ENCODE results near the gene RNF13. TPM values are rescaled to one million over a fixed set of nuclear protein-coding genes. Genes with fewer than 3 reads are reported as not detected.

RNF13 gene, protein sequence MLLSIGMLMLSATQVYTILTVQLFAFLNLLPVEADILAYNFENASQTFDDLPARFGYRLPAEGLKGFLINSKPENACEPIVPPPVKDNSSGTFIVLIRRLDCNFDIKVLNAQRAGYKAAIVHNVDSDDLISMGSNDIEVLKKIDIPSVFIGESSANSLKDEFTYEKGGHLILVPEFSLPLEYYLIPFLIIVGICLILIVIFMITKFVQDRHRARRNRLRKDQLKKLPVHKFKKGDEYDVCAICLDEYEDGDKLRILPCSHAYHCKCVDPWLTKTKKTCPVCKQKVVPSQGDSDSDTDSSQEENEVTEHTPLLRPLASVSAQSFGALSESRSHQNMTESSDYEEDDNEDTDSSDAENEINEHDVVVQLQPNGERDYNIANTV
- total RNA-seq, result 50.4 and 57.6 TPM in 2 replicates

DNA sequence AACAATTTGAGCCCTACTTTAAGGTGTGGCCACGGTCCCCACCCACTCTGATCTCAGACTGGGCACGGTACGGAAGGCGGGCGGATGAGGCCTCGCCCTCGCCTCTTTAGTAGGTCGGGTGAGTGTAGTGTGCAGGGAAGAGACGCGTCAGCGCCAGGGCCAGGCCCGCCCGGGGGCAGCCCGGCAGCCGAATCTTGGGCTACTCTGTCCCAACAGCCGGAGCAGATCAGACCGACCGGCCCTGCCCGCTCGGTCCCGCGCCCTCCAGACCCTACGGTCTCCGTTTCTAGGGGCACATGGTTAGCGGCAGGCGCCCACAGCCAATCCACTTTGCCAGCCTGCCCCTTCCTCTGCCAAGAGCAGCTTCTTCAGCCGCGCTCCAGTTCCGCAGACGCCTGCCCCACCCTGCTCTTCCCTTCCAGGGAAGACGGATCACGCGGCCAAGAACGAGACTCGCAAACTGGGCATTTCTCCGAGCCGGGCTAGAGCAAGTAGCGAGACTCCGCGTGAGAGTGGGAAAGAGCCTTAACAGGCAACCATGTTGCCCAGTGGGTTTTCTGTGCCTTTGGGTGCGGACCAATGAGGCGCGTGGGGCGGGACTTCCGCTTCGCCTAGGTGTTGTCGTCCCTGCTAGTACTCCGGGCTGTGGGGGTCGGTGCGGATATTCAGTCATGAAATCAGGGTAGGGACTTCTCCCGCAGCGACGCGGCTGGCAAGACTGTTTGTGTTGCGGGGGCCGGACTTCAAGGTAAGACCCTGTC is at the start of gene RNF13:
Gene RNF13 (plus strand): TSS at position 610 of the 761 bp plus-strand sequence. CDS start 32,812 bp downstream, outside the sequence.

DNA sequence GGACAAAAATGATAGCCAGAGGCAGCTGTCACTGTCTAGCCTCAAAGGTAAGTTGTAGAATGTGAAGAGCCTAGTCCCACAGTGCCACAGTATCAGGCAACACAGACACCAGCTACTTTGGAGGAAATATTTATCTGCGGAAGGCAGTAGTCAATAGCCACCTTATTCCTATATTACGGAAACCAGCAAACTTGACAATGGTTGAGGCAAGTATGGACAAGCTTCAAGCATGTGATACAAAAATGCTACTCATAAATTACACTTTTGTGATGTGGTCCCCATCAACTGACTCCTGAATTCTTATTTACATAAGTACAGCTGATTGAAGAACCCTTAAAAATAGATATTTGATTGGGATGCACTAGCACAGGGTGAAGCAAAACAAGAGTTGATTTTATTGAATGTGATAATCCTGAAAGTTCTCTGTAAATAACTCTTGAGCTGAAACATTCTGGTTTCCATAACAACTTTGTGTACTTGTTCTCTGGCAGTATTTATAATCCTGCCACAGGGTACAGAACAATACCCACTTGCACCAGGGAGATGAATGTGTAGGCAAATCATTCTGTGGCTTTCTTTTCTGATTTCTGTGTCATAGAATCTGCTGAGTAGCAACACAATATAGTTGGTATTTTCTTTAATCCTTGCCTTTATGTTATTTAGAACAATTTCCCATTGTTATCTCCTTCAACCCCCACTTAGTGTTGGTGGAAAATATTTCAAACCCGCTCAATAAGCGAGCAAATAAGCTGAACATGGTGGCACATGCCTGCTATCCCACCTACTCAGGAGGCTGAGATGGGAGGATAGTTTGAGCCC is 20.4 kb upstream of the RNF13 start, which contains the start of gene ANKUB1:
Gene ANKUB1 (minus strand): TSS at position 103 of the 819 bp plus-strand sequence. CDS start 188 bp downstream, outside the sequence.

DNA sequence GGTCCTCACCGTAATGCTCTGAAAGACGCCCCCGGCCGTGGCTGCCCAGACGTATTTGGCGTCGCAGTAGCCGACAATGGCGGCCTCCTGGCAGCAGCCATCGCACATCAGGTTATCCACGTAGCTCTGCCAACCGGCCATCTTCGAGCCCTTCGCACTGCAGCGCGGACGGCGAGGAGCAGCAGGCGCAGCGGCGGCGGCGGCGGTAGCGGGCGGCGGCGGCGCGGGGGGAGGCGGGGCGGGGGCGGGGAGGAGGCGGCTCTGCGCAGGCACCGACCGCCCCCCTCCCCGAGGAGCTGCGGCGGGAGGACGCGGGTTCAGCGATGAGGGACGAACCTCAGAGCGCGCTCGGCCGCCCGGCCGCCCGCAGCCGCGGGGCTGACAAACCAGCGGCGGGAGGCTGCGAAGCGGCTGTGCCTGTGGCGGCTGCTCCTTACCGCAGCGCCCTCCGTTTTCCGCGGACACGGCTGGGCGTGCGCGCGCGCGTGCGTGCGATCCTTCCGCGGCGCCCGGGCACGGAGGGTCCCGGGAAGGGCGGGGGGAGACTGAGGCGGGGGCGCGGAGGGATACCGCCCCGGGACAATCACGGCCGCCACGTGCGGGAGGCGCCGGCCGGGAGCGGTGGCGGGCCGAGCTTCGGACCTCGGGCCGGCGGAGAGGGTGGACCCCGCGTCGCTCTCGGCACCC is 157.8 kb downstream of the RNF13 start, which contains the start of gene PFN2:
Gene PFN2 (minus strand): TSS at position 180 of the 687 bp plus-strand sequence. CDS start 39 bp downstream, at position 141.

Small RNA genes within 50 kb of the gene (small RNA-seq; reads per million reads assigned to genes)
- gene RNU6-507P (not detected), gene RNU6-720P (not detected)

Other genes with a start within 250 kb of the RNF13 start
- 307 and 362 TPM in 2 replicates for gene WWTR1, start 155.2 kb upstream of the RNF13 start, total RNA-seq
- gene COMMD2, start 60.7 kb upstream of the RNF13 start, total RNA-seq, result 48.3 and 51.8 TPM in 2 replicates
- gene ANKUB1, start 20.7 kb upstream of the RNF13 start, total RNA-seq, result not detected in 2 replicates
- 141 and 156 TPM in 2 replicates for gene PFN2, start 157.7 kb downstream of the RNF13 start, total RNA-seq